AG20443 (cell line): ENCODE data around the gene CEP120.
A peak's percentile ranks its signal among the peaks of the same experiment; 100 is the strongest.
"Not testable (repeated sequence)": the region's sequence is repeated elsewhere in the genome, so short reads cannot be mapped to it uniquely, and the experiment has no call there.

ENCODE experiments used
- DNase-seq: peaks from one replicate; pipeline ENCODE4 v3.0.0; 2012; ENCODE audit warnings: low spot score, mixed read lengths

The CEP120 gene

DNA sequence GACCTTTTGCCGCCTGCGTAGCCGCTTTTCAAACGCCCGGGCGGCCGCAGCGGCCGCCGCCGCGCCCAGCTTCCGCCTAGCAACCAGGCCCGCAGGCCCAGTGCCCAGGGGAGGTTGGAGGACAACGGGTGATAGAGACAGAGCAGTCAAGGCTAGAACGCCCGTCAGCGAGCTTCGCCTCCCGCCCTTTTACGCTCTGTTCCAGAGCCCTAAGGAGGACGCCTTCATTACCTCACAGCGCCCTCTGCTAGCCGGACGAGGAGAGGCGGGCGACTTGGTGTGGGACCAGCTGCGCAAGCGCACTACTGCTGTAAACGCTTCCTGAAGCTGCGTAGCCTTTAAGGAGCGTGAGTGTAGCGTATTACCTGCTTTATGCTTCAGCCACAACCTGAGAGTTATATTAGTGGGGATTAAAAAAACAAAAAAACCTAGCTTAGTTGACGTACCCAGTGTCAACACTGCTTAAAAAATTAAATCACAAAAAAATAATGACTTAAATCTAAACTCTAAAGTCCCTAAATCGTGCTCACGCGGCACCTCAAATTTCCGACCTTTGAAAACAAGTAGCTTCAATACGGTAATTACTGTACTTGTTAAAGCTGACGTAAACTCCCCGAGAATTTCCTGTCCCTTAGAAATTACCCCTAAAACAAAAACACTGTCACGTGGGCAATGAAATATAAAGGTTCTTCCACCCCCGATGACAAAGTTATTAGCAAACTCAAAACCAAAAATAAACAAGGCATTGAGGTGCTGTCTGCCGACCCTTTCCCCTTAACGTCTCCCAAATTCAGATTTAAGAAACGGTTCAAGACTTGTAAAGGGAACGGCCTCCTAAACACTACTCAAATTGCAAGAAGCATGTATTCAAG, at the start of gene CEP120:
TSS of gene CEP120 (minus strand) at position 126 of the 872 bp plus-strand sequence. CDS start 405 bp downstream, outside the sequence.
- DNase-seq, result peak; percentile 98

DNA sequence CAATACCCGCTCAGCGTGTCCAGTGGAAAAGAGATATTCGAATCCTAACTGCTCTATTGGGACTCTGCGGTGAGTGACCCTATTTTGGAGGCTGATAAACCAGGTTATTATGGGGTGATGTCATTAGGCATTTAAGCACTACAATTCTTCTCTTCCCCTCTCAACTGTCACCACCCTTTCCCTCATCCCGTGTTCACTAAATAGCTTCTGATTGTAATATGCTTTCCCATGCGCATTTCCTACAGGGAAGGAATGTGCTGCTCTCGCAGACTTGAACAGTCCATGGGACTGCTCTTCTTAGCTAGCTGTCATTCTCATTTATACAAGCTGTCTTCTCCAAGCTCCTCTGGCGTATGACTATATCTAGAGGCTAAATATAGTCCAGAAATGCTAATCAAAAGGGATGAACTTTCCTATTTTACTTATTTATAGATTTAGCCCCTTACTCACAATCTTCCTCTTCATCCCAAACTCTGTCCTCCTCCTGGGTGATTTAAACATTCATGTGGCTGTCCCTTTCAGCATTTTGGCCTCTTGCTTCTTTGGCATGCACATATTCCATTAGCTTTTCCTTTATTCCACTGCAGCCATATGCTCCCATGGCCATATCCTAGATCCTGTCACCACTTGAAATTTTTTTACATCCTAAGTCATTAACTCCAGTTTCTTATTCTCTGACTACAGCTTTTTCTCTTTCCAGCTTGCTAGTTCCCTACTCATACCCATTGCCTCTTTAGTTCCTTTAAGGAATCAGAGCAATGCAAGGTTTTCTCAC, 49.1 kb upstream of the CEP120 start:
- DNase-seq, result no peak

DNA sequence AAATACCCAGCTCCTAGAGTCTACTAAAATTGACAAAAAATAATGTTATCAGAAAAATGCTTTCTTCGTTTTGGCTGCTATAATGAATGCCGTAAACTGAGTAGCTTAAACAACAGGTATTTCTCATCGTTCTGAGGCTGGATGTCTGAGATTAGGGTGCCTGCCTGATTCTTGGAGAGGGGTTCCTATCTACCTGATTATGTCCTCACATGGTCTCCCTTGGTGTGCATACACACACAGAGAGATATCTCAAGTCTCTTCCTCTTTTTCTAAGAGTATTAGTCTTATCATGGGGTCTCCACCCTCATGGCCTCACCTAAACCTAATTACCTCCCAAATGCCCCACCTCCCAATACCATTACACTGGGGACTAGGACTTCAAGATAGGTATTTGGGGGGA, 48.2 kb upstream of the CEP120 start:
- DNase-seq, result no peak

DNA sequence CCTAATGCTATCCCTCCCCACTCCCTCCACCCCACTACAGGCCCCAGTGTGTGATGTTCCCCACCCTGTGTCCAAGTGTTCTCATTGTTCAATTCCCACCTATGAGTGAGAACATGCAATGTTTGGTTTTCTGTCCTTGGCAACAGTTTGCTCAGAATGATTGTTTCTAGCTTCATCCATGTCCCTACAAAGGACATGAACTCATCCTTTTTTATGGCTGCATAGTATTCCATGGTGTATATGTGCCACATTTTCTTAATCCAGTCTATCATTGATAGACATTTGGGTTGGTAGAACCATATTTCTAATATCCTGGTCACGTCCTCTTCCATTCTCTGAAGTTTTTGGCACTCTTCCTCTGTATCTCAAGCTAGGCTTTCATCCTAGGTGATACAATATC, 43.6 kb upstream of the CEP120 start:
- not testable (repeated sequence) for DNase-seq

DNA sequence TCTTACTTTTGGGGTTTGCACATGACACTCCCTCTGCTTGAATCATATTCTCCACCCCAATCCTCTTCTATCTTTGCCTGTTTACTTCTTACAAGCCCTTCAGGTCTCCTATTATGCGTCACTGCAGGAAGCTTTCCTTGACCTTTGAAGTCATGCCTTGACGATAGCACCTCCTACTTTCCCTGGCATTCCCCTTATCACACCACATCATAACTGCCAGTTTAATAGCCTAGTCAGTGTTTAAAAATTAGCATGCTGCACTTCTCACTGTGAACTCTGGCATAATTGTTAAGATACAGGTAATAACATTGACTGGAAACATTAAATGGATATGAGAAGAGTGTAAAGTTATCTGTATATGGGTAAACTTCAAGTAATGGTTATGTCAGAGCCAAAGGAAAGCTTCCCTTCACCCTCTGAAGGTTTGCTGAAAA, 37.1 kb upstream of the CEP120 start:
- no peak for DNase-seq

DNA sequence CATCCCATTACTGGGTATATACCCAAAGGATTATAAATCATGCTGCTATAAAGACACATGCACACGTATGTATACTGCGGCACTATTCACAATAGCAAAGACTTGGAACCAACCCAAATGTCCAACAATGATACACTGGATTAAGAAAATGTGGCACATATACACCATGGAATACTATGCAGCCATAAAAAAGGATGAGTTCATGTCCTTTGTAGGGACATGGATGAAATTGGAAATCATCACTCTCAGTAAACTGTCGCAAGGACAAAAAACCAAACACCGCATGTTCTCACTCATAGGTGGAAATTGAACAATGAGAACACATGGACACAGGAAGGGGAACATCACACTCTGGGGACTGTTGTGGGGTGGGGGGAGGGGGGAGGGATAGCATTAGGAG, 35.8 kb upstream of the CEP120 start:
- DNase-seq, result not testable (repeated sequence)

DNA sequence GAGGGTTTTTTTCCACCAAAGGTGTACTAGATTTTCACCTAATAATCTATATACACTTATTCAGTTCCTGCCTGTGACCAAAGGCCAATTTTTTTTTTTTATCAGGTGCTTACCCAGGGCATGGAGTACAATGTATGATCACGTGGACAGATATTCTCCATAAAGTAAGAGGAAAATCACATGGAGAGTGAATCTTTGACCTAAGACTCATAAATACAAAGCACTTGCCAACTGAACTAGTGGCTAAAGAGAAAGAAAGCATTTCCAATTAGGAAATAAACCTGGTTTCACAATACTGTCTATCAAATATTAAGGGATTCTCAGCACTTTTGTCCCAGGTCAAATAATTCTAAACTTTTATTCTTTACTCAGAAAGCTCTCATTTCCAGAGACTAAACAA, 33.0 kb upstream of the CEP120 start:
- DNase-seq, result no peak

DNA sequence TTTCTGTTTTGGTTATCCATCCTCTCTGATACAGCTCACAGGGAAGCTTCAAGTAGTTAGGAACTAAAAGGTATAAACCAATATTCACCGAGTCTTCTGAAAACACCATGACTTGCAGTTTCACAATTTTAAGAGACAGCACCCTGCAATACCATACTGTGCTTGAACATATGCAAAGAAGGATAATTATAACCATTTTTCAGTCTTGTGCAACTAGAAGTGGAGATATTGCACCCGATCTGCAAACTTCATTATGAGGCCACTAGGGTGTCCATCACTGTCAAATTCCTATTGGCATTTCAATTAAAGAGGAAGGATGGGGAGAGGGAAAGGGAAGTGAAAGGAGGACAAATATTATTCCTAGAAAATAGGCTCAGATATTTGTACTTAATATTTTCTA, 32.4 kb upstream of the CEP120 start:
- DNase-seq, result no peak

DNA sequence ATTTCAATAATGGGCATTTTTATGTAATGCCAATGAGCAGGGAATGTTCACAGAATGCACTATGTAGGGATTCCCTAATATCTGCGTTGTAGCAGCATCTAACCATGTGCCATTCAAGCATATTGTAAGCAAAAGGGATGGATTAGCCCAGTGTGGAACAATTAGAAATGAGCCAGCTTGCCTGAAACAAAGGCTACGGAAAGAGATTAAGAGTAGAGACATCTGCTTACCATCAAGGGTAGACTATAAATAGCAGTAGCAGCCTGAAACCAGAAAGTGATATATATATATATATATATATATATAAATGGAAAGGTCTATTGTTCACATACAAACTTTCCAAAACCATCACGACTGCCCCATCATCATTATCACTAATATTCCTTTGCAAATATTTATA, 31.9 kb upstream of the CEP120 start:
- DNase-seq, result no peak

DNA sequence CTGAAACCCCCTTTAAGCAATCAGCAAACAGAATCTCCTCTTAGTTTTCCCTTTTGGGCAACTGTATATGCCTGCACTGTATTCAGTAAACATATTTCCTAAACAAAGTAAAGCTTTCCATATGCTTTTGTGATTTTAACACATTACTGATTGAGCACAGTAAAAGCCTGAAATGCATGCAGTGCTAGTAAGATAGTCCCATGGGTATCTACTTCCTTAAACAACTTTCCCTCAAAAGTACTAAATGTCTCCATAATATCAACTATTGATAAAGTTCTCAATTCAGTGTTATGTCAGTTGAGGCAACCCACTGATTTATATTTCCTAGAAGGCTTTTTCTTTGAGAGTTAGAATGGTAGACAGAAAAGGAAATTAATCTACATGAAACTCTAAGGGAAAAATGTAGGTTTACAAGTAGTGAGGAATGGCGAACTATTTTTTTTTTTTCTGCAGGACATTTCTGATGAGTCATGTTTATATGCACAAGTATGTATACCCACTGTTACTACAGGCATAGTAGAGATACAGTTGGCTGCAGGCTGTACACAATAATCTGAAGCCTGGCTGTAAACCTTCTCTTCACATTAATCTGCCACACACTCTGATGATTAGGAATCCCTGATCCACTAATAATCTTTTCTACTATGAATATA, 31.2 kb upstream of the CEP120 start:
- DNase-seq, result no peak

DNA sequence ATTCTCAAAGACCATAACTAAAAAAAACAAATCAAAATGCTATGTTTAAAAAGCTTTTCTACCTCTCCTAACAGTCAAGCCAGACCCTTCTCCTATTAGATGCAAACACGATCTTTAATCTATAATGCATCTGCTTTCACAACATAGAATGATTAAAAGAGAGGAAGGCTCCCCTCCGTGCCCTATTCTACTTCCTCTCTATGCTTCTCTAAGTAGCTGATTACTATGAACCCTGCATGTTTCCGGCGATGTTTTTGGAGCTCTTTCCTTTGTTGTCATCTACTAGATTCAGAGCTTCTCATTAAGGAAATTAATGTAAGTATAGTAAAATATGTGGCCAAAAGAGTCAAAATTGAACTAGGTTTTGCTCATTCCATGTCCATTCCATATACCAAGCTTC, 29.2 kb upstream of the CEP120 start:
- DNase-seq, result no peak

DNA sequence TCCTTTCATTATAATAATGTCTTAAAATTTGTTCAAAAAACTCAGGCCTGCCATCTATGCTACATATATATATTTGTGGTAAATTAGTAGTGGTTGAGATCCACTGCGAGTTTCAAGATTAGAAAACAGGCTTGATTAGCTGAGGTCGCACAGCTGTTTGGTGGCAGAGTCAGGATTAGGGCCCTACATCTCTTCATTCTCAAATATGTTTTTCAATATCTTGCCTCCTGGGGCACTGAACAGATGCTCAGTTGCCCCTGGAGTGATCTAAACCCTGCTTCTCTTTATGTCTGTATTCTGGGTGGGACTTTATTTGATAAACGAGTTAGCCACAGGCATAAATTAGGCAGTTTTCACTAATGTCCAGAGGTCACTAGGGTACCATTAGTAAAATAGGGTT, 27.8 kb upstream of the CEP120 start:
- DNase-seq, result no peak

DNA sequence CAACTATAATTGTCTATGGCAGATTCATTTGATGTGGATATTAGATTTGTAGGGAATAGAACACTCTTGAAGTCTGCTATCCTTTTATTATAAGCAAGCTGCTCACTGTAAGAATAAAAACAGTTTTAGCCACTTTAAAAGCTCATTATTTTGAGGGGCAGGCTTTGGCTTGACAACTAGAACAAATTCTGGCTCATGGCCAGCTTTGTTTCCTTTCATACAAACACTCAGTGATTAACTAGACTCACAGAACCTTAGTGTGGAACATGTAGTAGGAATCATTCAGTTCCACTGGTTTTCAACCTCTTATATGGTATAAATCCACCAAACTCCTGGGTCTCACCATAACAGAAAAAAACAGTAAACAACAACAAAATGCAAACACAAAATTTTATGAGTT, 27.4 kb upstream of the CEP120 start:
- no peak for DNase-seq

DNA sequence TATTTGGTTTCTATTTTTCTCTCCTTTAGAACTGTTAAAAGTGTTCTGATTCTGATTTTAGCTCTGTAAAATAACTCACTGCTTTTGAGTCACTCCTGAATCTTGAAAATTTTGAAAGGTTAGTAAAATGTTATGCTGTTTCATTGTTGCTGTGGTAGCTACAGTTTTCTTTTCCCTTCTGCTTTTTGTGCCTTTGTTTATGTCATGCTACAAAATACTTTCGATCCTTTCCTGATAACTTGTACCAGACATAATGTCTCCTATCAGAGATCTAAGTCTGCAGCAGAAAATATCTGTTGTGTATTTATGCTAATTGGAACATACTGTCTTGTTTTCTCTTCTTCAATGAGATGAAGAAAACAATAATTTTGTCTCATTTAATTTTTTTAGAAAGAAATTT, 26.9 kb upstream of the CEP120 start:
- no peak for DNase-seq

DNA sequence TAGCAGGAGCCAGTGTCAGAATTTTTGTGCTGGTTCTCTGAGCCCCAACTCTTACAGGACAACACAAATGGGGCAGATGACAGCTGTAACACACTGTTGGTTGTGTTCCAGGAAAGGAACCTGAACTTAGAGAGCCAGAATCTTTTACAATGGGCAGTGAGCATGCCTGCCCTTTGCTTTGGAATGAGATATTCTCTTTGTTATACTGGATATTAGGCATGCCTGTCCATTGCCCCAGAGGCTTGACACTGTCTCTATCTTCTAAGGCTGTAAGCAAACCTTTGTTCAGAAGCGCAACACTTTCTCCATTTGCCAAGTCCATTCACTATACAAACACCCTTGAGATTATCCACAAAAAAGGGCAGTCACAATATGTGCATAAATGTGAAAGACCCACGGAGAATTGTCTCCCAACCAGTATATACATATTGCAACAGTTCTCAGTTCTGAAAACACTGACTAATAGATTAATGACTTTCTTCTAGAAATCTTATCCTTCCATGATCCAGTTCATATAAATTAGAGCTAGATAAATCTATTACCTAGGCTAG, 26.3 kb upstream of the CEP120 start:
- DNase-seq, result no peak

DNA sequence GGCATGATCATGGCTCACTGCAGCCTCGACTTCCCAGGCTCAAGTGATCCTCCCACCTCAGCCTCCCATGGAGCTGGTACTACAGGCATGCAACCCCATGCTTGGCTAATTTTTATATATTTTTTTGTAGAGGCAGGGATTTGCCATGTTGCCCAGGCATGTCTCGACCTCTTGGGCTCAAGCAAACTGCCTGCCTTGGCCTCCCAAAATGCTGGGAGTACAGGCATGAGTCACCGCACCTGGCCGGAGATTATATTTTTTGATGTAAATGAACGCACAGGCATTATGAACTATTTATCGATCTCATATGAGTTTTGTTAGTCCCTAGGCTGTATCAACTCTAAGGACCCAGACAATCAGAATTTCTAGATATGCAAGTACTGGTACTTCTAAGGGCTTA, 25.5 kb upstream of the CEP120 start:
- no peak for DNase-seq

DNA sequence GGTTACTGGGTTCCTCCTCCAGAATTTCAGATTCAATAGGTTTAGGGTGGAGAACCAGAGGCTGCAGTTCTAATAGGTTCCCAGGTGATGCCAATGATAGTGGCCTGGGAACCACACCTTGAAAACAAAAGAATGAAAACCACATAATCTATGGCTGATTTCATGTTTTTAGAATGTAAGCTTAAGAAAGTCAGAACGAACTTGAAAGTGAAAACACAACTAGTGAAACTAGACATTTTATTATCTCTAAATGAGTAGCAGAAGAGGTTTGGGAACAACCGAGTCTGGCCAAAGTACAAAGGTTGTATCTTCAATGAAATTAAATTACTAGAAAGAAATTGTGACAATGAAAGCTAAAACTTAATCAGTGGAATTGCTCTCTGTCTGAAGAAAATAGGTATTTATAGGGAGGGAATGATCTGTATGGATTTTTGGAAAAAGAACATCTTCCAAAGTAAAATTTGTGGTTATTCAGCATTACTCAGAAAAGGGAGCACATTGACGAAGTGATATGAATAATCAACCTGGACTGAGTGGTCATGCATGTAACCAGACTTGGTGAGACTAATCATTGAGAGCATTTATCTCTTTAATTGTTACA, 24.9 kb upstream of the CEP120 start:
- DNase-seq, result no peak

DNA sequence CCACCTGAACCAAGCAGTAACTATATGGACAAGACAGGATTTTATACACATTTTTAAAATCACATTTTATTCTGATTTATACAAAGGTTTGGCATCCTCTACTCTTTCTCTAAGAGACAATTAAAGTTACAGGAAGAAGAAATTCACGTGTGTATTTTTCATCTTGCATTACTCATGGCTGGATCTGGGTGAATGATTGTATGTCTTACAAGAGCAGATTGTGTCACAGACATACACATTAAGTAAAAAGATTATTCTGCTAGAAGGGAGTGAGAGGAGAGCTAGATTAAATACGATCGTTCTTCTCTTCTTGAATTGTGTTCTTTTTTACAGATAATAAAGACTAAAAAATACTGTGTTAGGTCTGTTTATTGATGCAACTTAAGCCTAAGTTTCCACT, 20.8 kb upstream of the CEP120 start:
- no peak for DNase-seq

DNA sequence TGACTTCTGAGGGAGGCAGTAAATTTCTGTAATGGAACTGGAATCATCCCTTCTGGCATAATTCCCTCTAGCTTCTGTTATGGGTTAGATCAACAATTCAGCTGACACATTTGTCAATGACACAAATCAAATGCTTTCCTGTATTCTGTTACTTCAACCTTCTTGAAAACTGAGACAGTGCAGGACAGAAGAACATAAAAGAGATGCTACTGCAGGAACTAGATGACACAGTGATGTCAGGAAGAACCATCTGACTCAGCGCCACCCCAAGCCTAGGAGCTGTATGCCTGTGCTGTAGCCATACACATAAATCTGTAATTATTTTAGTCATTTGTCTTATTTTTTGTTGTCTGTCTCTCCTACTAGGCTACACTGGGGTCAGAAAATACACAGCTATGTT, 18.2 kb upstream of the CEP120 start:
- DNase-seq, result no peak

DNA sequence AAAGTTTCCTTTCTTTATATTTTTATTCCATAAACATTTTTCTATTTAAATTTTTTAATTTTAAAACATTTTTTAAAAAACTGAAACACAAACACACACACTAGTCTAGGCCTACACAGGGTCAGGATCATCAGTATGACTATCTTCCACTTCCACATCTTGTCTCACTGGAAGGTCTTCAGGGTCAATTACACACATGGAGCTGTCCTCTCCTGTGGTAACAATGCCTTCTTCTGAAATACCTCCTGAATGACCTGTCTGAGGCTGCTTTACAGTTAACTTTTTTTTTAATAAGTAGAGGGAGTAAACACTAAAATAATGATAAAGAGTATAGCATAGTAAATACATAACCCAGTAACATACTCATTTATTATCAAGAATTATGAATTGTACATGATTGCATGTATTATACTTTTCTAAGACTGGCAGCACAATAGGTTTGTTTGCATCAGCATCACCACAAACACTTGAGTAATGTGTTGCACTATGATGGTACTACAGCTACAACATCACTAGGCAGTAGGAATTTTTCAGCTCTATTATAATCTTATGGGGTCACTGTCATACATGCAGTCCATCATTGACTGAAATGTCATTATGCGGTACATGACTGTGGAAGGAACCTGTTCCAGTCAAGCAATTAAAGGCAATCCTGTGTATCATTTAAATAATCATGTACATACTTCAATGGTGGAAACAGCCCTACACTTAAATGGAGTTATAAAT, 17.4 kb upstream of the CEP120 start:
- no peak for DNase-seq

DNA sequence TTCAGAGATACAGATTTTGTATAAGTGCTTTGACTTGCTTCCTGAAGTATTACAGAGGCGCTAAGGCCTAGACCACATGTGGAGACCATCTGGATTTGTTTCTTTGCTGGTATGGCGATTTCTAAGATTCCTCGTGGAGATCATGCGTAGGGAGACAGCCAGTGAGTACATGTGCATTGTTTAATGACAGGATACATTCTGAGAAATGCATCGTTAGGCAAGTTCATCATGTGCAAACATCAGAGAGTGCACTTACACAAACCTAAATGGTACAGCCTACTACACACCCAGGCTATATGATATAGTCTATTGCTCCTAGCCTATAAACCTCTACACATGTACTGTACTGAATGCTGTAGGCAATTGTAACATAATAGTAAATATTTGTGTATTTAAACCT, 16.5 kb upstream of the CEP120 start:
- no peak for DNase-seq
